Thymus (tissue), 11 donors: Measurements from ENCODE around the gene GRIN2D. TPM values are rescaled to one million over a fixed set of nuclear protein-coding genes. Genes with fewer than 3 reads are reported as not detected.
A peak's percentile ranks its signal among the peaks of the same experiment; 100 is the strongest.
"Not testable (repeated sequence)": the region's sequence is repeated elsewhere in the genome, so short reads cannot be mapped to it uniquely, and the experiment has no call there.

Experiments used
- DNase-seq, 9 donors: peaks; one replicate each; pipeline ENCODE4 v3.0.0-alpha.2; 2013; ENCODE audit warnings: low spot score in 9 of 9, low read depth in 6 of 9, missing footprints in 1 of 9
- H3K27ac ChIP-seq, 2 donors: one replicate each; pipeline ENCODE4 v1.5.1; 2013; ENCODE audit warnings: control low read depth in 1 of 2, low read depth in 1 of 2, low read length in 1 of 2, mild to moderate bottlenecking in 1 of 2, moderate library complexity in 1 of 2
- H3K27me3 ChIP-seq, 2 donors: one replicate each; pipeline ENCODE4 v1.5.1; 2013; ENCODE audit warnings: low read length in 1 of 2; ENCODE audit not compliant: control insufficient read depth in 2 of 2, insufficient read depth in 1 of 2
- H3K36me3 ChIP-seq, 2 donors: one replicate each; pipeline ENCODE4 v1.5.1; 2013; ENCODE audit warnings: low read length in 1 of 2, mild to moderate bottlenecking in 1 of 2, moderate library complexity in 1 of 2; ENCODE audit not compliant: control insufficient read depth in 2 of 2, insufficient read depth in 2 of 2
- H3K4me1 ChIP-seq, 2 donors: one replicate each; pipeline ENCODE4 v1.5.1; 2013; ENCODE audit warnings: low read length in 2 of 2; ENCODE audit not compliant: control insufficient read depth in 2 of 2, insufficient read depth in 2 of 2
- H3K4me3 ChIP-seq, 2 donors: one replicate each; pipeline ENCODE4 v1.5.1; 2013; ENCODE audit warnings: low read length in 2 of 2, control low read depth in 1 of 2, mild to moderate bottlenecking in 1 of 2
- H3K9me3 ChIP-seq, 2 donors: one replicate each; pipeline ENCODE4 v1.5.1; 2013; ENCODE audit warnings: low read length in 1 of 2, mild to moderate bottlenecking in 1 of 2; ENCODE audit not compliant: control insufficient read depth in 2 of 2, insufficient read depth in 1 of 2
- WGBS: extraction: QIAGEN DNeasy Blood & Tissue Kit; methylation state at CpG from one replicate; pipeline ENCODE4 v1.1.7; 2013; 5-methylcytosine and 5-hydroxymethylcytosine counted together
- polyA plus RNA-seq: library from polyadenylated mRNA; stranded (reverse); fragments of 200-250 nt; gene quantifications from one replicate; pipeline ENCODE4 v1.2.3, GENCODE V29; 2013
- total RNA-seq: library from RNA; stranded (reverse); fragments of 120-200 nt; gene quantifications from one replicate; pipeline ENCODE4 v1.2.4, GENCODE V29; 2013
- donor health status: healthy.

Gene GRIN2D
- total and polyA plus RNA-seq, 2 donors, result 0.05 to 0.07 TPM

GRCh38 chr19:48381178-48381950 is 12.1 kb upstream of the GRIN2D start:
- no peaks in the 10 kb centered on the region for H3K9me3 ChIP-seq
- no peaks in the 10 kb centered on the region for H3K4me1 ChIP-seq
- no peak overlapping the region for H3K27ac ChIP-seq
- DNase-seq, result no peak
- H3K36me3 ChIP-seq, result peaks cover 45 to 54% of the 10 kb centered on the region in 2 donors
- WGBS, result 97% methylated on average over 11 of the region's 11 CpGs
- no peak overlapping the region for H3K4me3 ChIP-seq
- no peaks in the 10 kb centered on the region for H3K27me3 ChIP-seq

- DNase-seq, result no peak
- WGBS, result 95% methylated on average over 8 of the region's 8 CpGs
- Histone ChIP-seq H3K4me3 (no peak overlapping the region), H3K36me3 (peaks cover 47 to 63% of the 10 kb centered on the region in 2 donors), H3K27me3 (no peaks in the 10 kb centered on the region), H3K4me1 (no peaks in the 10 kb centered on the region), H3K27ac (no peak overlapping the region), H3K9me3 (no peaks in the 10 kb centered on the region)
These were observed 11.2 kb upstream of the GRIN2D start for GRCh38 chr19:48382286-48382685.

- WGBS, result 90% methylated on average over 7 of the region's 7 CpGs
These were observed 7.9 kb upstream of the GRIN2D start for GRCh38 chr19:48385461-48386087.

GRCh38 chr19:48386981-48387380 is 6.5 kb upstream of the GRIN2D start:
- no peak overlapping the region for H3K4me3 ChIP-seq
- 100% methylated on average over 3 of the region's 3 CpGs for WGBS
- H3K36me3 ChIP-seq, result peaks cover 52 to 65% of the 10 kb centered on the region in 2 donors

More at GRCh38 chr19:48385461-48386087, 7.9 kb upstream of the GRIN2D start:
- no peaks in the 10 kb centered on the region for H3K9me3 ChIP-seq
- peaks cover 61 to 73% of the 10 kb centered on the region in 2 donors for H3K36me3 ChIP-seq
- no peak for DNase-seq
- H3K4me3 ChIP-seq, result no peak overlapping the region
- peaks cover 4 to 5% of the 10 kb centered on the region in 2 donors for H3K4me1 ChIP-seq
- no peaks in the 10 kb centered on the region for H3K27me3 ChIP-seq
- no peak overlapping the region for H3K27ac ChIP-seq

GRCh38 chr19:48390188-48391099 is 3.0 kb upstream of the GRIN2D start:
- H3K36me3 ChIP-seq, result peaks cover 22 to 32% of the 10 kb centered on the region in 2 donors
- H3K27ac ChIP-seq, result peak overlapping the region; percentile 70 to 76
- DNase-seq, result peak in 7 of 9 donors; percentile 15 to 72 (median 48)
- 9% methylated on average over 24 of the region's 24 CpGs for WGBS
- peak overlapping the region; percentile 93 to 96 for H3K4me3 ChIP-seq
- peaks cover 32 to 40% of the 10 kb centered on the region in 2 donors for H3K27me3 ChIP-seq
- H3K9me3 ChIP-seq, result no peaks in the 10 kb centered on the region
- H3K4me1 ChIP-seq, result peaks cover 5 to 19% of the 10 kb centered on the region in 2 donors

More at GRCh38 chr19:48386981-48387380, 6.5 kb upstream of the GRIN2D start:
- H3K27ac ChIP-seq, result no peak overlapping the region
- H3K27me3 ChIP-seq, result peaks cover 0 to 5% of the 10 kb centered on the region in 2 donors
- H3K4me1 ChIP-seq, result peaks cover 5 to 9% of the 10 kb centered on the region in 2 donors
- H3K9me3 ChIP-seq, result no peaks in the 10 kb centered on the region
- no peak for DNase-seq

- Histone ChIP-seq H3K27ac (peak within 1 kb of the TSS; percentile 70 to 76), H3K36me3 (peaks cover 16 to 24% of the 10 kb centered on the region in 2 donors), H3K9me3 (no peaks in the 10 kb centered on the region), H3K4me3 (peak within 1 kb of the TSS; percentile 93 to 96), H3K4me1 (peaks cover 5 to 19% of the 10 kb centered on the region in 2 donors), H3K27me3 (peaks cover 41 to 49% of the 10 kb centered on the region in 2 donors)
- WGBS, result 4% methylated on average over 42 of the region's 42 CpGs
- DNase-seq, result peak; percentile 30 to 83 (median 54)
These were observed 2.1 kb upstream of the GRIN2D start, which contains the start of gene KDELR1 for GRCh38 chr19:48391100-48392005. TSS of gene KDELR1 (minus strand) at chr19:48391551. CDS start at chr19:48391358, 193 bp downstream.

GRCh38 chr19:48392006-48392344 is 1.5 kb upstream of the GRIN2D start:
- H3K4me3 ChIP-seq, H3K27ac ChIP-seq, DNase-seq, H3K9me3 ChIP-seq: not testable (repeated sequence)
- Histone ChIP-seq H3K36me3 (peaks cover 14 to 18% of the 10 kb centered on the region in 2 donors), H3K4me1 (peaks cover 5 to 19% of the 10 kb centered on the region in 2 donors), H3K27me3 (peaks cover 48 to 55% of the 10 kb centered on the region in 2 donors)
- WGBS, result 66% methylated on average over 1 of the region's 1 CpG
